ENCODE results near the gene FRMD4A.
A peak's percentile ranks its signal among the peaks of the same experiment; 100 is the strongest.

Gene FRMD4A

DNA sequence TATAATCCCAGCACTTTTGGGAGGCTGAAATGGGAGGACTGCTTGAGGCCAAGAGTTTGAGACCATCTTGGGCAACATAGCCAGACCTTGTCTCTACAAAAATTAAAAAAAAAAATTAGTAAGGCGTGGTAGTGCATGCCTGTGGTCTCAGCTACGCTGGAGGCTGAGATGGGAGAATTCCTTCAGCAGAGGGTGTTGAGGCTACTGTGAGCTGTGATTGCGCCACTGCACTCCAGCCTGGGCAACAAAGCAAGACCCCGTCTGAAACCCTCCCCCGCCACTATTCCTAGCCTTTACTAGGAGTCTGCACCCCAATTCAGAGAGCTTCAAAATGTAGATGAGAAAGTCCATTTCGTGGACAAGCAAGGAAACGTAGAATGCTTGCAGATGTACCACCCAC lies 648.8 kb downstream of the FRMD4A start:
- no peak for DNase-seq

DNA sequence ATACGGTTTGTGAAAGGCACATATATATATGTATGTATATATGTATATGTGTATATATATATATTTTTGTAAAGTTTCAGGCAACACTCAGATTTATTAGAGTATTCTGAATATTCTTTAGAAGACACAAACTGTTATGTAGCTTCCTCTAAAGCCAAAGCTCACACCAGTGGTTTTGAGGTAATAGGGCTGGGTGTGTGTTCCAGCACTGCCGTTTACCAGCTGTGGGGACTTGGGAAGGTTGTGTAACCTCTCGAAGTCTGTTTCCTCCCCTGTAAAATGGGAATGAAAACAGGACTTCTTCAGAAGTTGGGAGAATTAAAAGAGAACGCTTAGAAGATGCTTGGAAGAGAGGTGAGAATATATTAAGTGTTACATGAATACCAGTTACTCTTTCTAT lies 649.2 kb downstream of the FRMD4A start:
- no peak for DNase-seq

DNA sequence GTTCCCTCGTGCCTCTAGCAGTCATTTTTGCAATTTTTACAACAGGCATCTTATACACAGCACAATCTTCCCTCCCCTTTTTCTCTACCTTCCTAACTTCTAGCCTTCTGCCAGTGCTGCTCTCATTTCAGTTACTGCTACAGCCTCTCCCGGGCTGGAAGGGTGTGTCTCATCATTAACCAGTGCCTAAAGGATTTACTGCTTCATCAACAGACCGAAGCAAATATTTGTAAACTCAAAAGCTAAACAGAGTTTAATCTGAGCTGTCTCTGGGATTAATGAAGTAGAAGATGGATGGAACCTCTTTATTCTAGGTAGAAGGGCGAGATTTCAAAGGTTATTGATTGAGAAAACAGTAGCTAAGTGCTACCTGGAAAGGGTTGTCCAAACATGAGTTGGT lies 649.6 kb downstream of the FRMD4A start:
- no peak for DNase-seq

DNA sequence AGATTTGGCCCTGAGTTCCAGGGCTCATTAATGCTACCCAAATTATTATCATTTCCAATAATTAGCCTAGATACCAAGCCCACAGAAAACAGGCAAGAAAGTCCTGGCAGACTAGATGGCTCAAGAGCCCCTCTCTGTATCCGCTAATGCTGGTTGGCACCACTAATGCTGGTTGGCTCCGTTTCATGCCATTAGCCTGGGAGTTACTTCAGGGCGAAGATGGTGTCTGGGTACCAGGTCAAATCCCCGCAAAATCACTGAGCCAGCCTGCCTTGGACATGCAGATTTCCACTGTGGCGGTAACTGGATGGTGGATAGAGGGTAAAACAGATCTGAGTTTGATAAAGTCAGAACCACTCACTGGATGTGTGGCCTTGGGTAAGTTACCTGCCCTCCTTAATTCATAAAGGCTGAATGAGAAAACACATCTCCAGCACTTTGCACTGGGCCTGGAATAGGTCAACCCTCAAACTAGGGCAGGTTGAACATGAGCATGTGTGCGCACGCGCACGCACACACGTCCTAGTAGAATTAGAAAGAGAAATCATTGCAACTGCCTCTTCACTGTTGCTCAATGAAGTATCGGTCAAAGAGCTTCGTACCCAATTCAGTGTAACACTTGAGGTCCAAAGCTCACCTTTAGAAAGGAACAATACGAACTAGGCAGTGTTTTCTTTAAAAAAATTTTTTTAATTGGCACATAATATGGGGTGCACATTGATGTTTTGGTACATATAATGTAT lies 652.5 kb downstream of the FRMD4A start:
- no peak for DNase-seq

DNA sequence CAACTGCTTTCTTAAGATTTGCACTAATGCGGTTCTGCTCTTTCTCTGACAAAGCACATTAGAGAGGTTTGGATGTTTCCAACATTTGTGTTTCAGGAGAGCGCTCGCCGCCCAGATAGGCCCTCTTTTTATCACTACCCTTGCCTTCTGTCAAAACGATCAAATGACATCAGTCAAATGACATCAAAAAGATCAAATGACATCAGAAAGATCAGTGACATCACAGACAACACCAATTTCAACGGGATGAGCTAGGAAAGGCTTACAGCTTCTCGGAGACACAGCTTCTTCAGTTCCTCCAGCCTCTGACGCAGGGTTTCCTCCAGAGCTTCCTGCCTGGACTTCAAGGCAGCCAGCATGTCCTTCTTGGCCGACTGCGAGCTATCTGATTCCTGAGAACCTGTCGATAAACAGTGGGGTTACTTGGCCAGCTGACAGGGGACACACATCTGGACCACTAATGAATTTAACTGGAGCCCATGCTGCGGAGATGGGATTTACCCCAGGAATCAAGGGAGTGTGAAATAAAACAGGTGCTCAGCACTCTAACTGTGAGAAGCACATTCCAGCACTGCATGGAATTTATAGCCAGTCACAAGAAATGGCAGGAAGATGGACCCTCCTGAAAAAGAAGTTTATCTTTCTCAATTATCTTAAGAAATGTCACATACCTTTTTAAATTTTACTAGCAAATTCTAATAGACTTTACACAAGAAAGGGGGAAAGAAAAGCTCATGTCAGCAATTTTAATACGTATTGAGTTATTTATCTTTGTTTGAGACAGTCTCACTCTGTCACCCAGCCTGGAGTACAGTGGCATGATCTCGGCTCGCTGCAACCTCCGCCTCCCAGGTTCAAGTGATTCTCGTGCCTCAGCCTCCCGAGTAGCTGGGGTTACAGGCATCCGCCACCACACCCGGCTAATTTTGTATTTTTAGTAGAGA lies 655.8 kb downstream of the FRMD4A start:
- DNase-seq = no peak

DNA sequence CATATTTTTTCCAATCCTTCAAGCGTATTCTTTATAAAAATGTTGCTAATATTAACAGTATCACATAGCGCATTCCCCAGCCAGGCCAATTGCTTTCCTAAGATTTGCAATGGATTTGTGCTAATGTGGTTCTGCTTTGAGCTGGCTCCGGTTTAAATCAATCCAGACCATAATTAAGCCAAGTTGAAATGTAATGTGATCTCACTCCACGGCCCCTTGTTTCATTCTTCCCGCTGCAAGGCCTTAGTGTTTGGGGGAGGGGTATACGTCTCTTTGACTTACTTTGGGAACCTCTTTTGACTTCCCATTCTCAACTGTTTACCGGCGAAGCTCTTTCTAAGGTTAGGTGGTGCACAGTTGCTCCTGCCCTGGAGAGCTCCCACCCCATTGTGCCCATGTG lies 657.6 kb downstream of the FRMD4A start:
- DNase-seq = no peak

DNA sequence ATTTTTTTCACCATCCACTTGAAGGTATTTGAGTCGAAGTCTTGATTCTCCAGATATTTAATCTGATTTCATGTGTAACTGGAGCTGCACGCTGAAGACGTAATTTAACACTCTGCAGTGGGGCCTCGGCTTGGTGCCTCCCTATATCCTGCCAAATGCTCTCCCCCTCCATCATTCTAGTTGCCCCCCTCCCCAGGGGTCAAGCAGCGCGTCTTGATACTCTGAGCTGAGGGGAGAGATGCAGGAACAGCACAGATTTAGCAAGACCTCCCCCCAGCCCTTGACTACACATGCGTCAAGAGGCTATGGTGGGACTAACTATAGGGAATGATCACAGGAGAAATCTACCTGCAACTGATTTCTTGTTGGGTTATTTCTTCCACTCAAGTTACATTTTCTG lies 658.2 kb downstream of the FRMD4A start:
- DNase-seq = no peak

DNA sequence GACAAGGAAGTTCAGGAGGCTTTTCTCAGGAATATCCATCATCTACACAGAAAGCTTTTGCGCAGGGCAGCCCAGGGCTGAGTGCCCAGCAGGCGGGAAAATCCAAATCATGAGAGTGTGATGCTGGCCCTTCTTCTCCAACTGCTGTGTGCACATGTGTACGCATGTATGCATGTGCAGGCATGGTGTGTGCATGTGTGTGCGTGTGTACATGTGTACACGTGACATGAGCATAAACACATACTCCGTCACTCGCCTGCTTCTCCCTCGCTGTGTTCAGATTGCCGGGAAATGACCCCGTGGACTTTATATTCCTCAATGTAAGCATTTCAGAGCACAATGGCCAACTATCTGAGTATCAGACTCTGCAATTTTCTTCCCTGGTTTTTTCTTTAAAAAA lies 658.8 kb downstream of the FRMD4A start:
- DNase-seq = no peak

DNA sequence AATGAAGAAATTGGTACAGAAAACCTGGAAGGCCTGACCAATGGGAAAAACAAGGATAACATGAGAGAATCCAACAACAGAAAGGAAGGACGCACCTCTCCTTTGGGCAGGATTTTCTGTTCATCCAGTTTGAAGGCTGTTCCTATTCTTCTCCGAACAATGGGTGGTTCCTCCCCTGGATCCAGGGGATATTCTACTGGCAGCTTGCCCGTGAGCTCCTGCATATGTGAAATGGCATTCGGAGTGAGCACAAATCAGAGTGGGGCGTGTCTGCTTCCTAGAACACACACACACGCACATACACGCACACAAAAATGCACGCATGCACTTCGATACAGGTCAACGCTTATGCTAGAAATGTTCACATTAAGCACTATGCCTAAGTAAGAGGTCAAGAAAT lies 660.4 kb downstream of the FRMD4A start:
- DNase-seq = no peak

DNA sequence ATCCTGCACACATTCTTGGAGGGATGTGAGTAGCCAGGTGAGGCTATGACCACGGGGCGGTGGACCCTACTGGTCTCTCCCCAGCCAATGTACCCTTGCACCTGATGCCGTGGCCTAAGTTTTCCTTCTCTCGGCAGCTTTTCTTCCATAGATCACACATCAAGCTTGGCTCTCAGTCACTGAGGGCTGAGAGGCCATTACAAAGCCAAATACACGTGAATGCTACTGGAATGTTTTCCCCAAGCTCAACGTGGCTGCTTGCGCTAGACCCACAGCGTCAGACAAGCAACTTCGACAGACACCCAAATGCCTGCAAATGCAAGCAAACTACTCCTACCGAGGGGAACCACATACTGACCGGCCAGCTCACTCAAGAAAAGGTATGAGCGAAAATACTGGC lies 660.8 kb downstream of the FRMD4A start:
- no peak for DNase-seq

DNA sequence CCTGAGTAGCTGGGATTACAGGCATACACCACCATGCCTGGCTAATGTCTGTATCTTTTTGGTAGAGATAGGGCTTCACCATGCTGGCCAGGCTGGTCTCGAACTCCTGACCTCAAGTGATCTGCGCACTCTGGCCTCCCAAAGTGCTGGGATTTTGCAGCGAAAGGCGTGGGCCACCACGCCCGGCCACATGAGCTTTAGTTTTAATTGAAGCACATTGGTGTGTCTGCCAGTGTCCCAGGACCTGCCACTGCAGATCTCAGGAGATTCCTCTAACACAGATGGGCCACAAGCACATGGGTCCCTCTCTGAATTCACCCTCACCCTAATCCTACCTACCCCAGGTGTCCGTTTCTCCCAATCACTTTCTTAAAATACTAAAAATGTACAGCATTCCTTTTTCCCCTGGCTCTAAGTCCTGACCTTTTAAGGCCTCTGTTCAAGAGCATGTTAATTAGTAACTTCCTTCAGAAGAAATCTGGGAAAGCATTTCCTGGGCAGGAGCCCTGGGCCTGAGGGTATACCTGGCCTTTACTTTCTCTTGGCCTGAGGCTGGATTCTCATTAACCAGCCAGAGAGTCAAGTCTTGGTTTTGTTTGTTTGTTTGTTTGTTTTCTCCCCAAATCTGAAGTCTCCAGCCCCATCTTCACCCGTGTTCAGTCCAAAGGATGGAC lies 661.4 kb downstream of the FRMD4A start:
- DNase-seq = no peak

DNA sequence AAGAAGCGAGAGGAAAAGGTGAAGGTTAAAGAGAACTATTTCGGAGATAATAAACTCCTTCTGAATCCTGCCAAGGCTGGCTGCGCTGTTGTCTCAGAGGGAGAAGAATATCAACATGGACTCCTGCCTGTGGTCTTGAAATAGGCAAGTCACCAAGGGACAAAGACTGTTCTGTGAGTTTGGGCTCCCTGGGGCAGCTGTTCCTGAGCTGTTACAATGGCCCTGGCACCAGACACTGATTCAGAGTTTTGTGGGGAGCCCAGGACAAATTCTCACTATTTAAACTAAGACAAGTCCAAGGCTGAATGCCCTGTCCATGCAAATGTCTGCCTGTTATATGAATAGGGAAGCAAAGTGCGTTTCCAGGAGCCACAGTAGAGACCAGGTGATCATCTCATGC lies 662.6 kb downstream of the FRMD4A start:
- DNase-seq = no peak

DNA sequence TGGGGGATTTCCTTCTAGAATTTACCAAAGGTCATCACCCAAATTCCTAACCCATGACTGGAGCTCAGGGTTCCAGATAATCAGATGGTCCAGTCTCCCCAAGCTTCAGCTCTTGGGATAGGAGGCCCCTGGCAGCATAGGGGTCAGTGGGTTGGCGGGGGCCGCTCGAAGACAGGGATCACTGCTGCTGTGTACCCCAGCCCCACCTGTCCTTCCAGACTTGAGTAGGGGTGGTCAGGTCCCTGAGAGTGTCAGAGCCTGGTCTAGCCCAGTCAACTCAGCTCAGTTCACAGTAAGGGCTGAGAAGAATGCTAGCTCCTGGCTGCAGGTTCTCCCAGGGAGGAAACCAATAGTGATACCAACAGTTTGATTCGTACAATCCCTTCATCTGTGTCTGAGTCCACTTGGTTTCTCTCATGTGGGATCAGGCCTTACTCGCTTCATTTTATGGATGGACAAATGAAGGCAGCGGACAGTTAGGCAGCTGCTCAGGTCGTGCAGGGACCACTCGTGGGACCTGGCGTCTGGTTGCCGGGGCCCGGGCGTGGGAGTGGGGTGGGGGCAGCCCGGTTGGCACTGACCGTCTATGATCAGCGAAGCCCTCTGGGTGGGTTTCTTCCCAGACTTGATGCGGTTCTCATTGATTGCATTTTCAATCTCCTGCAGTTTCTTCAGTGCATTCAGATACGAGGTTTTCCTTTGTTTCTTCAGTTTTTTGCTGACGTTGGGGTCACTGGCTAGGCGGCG lies 665.0 kb downstream of the FRMD4A start:
- no peak for DNase-seq

DNA sequence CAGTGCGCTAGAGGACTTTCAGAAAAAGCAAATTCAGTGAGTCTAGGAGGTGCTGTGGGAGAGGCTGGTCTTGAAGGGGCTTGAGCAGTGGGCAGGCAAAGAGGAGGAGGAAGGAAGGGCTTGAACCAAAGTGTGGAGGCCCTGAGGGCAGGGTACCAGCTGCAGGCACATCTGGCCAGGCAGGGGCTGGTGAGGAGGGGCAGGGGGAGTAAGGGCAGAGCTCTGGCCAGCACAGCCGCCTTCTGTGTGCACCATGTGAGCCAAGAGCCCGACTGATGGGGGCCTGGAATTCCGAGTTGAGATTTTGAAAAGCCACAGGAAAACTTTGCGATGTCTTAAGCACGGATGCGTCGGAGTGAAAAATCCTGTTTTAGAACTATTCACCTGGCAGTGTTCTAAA lies 669.5 kb downstream of the FRMD4A start:
- no peak for DNase-seq

DNA sequence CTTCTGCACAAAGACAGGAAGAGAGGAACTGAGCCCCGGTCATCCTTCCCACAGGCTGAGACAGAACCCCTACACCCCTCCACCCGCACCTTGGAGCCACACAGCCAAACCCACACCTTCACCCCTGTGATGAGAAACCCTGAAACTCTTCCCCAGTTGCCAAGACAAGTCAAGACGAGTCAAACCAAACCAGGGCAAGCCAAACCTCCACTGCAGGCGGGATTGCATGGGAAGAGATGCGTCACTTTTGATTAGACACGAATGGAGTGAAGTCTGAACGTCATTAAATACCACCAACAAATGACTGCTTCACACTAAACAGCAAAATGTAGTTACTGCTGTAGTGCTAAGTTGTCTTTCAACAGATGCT lies 670.2 kb downstream of the FRMD4A start:
- DNase-seq = no peak

DNA sequence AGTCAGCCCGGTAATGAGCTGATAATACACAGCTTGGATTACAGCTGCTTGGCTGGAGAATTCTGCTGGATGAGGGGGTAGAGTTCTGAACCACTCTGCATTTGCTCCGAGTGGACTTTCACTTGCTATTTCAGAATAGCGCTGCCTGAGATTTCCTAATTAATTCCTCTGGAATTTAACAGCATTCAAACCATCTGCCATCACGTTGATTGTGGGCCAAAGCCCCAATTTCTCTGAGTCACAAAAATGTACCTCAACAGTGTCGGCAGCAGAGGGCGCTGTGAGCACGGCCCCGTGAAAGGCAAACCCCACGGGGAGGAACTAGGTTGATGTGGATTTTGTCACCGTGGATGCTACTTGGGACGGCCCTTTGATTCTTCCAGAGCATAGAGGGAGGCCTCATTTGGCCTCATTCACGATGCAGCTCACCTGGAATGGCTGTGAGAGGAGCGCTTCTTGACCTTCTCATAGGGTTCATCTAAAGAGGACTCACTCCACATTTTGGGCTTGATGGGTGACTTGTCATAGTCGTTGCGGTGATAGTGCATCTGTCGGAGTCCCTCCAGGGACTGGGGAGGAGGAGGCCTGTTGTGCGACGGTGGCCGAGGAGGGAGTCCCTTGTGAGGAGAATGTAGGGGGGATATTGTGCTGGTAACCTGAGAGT lies 670.7 kb downstream of the FRMD4A start:
- peak; percentile 64 for DNase-seq

DNA sequence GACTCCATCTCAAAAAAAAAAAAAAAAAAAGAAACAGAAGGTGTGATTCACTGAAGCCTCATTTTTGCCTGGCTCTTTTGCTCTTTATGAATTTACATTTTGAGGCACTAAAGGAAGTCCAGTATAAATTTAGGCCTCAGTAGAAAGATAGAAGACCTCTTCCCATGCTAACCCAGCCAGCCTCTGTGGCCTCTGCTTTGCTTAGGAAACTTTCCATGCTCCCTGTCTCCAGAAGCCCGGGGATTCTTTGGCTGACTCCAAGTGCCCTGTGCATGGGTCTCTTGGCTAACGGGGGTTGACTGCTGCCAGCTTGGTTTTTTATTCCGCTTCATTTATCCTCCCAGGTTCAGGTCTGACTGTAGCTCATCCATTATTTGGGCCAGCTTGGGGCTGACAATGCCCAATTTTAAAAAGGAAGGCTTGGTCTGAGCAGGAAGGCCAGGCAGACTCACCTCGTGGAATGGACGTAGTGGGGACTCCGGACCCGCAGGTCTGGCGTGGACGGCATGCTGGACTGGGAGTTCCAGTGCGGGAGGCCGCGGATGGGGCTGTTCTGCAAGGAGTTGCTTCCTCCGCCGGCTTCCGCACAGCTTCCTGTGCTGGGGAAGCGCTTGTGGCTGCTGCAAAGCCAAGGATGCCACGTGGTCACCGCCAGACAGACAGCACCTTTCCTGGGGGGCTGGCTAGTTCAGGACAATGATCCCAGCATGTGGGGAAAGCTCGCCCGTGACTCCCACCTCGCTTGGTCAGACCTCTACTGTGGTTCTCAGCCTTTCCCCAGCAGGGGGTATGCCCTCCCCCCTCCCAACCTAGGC lies 671.6 kb downstream of the FRMD4A start:
- DNase-seq = no peak

DNA sequence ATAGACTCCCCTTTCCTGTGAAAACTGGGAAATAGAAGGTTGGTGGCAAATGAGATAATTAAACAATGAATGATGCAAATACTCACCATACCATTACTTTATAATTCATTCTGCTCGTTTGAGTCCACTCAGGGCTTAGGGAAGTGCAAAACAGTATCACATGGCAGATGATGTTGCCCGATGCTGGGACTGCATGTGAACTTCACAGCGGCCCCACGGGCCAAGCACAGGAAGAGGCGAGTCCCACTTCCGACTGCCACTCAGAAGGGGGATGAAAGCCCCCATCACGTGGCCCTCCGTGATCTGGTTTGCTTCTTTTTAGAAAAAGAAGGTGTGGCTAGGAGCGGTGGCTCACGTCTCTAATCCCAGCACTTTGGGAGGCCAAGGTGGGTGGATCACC lies 672.5 kb downstream of the FRMD4A start:
- no peak for DNase-seq

DNA sequence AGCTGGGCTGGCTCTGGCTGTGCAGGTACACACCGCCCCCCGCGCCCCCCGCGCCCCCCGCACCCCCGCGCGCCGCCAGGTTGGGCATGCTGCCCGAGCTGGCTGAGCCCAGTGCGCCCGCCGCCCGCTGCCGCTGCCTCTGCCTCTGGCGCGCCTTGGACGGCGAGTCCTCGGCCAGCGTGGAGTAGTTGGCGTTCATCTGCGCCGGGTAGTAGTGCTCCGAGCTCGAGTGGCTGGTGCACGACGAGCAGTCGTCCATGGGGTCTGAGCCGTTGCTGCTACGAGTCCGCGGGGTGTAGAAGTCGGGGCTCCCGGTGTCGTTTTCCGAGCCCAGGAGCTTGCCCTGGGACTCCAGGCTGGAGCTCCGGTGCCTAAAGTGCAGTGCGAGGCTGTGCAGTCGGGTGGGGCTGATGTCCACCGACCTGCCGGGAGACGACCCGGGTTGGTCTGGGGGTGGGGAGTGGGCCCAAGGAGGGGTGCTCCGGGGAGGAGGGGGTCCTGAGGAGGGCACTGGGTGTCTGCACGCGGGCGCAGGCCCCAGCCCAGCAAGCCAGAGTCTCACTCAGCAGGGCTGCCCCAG lies 673.5 kb downstream of the FRMD4A start:
- no peak for DNase-seq

DNA sequence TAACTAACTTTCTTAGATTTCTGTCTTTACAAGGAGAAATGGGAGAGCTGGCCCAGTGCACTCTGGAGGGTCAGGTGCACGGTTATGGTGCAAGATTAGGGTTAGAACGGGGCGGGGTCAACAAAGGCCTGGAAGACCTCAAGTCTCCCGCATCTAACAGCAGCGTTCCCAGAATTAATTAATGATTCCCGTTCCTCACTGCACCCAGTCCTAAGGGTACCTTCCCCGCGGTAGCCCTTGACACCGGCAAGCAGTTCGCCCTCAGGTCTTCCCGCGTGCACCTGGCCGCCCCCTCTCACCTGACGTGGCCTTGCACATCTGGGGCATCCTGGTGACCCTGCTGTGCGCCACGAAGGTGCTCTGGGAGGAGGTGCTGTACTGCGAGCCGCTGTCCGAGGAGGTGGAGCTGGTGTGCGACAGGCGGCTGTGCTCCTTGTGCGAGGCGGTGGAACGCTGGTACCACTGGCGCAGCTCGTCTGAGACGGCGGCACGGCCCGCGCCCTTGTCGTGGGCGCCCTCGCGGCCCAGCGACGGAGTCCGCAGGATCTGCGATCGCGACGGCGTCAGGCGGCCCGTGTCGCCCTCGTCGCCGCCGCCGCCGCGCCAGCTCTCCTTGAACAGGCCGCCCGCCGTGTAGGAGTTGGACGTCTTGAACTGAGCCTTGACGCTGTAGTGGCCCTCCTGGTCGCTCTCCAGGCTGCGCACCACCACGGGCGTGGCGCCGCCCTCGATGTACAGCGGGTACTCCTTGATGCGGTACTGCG lies 674.2 kb downstream of the FRMD4A start:
- DNase-seq = no peak

Data from activated gamma-delta T cell treated with Interleukin-2 at 50 U/mL for 16 hours (primary cell).